ACC112 (cell line): Measurements from ENCODE around the gene F2R.

ENCODE experiments used
- H2AFZ ChIP-seq: fragments of 200-600 bp; sonication (generic); one replicate; pipeline ENCODE4 v1.6.0; 2017; ENCODE audit warnings: antibody characterized with exemption, low read length; ENCODE audit not compliant: unreplicated experiment
- H3K27ac ChIP-seq: fragments of 200-600 bp; sonication (generic); 2 replicates; pipeline ENCODE4 v1.5.1; 2014; ENCODE audit warnings: low read depth, mild to moderate bottlenecking, antibody characterized with exemption, low read length, moderate library complexity
- H3K27me3 ChIP-seq: fragments of 200-600 bp; sonication (generic); 2 replicates; pipeline ENCODE4 v1.6.1; 2014; ENCODE audit warnings: mild to moderate bottlenecking, antibody characterized with exemption, low read length, moderate library complexity, mixed read lengths; ENCODE audit not compliant: insufficient read depth
- H3K36me3 ChIP-seq: fragments of 200-600 bp; sonication (generic); 2 replicates; pipeline ENCODE4 v1.6.1; 2016; ENCODE audit warnings: mild to moderate bottlenecking, antibody characterized with exemption, low read length, moderate library complexity, mixed read lengths; ENCODE audit not compliant: insufficient read depth
- H3K4me1 ChIP-seq: fragments of 200-600 bp; sonication (generic); one replicate; pipeline ENCODE4 v1.6.1; 2016; ENCODE audit warnings: low read length, mixed read lengths; ENCODE audit not compliant: insufficient read depth, unreplicated experiment, control insufficient read depth
- H3K4me3 ChIP-seq: fragments of 200-600 bp; sonication (generic); 2 replicates; pipeline ENCODE4 v1.5.1; 2014; ENCODE audit warnings: mild to moderate bottlenecking, low read depth, low read length
- H3K79me2 ChIP-seq: fragments of 200-600 bp; sonication (generic); one replicate; pipeline ENCODE4 v1.6.0; 2016; ENCODE audit warnings: low read length; ENCODE audit not compliant: control insufficient read depth, unreplicated experiment, insufficient read depth

F2R gene

GRCh38 chr5:76690704-76691466 is 25.0 kb upstream of the F2R start:
- Histone ChIP-seq H3K36me3 (no peaks in the 10 kb centered on the region), H3K27me3 (no peaks in the 10 kb centered on the region), H3K4me3 (no peak overlapping the region; the same call in 1 of the 2 replicates), H2AFZ (peak overlapping the region; percentile 84), H3K4me1 (peaks cover 52% of the 10 kb centered on the region), H3K79me2 (no peaks in the 10 kb centered on the region), H3K27ac (peak overlapping the region; percentile 83)

DNA sequence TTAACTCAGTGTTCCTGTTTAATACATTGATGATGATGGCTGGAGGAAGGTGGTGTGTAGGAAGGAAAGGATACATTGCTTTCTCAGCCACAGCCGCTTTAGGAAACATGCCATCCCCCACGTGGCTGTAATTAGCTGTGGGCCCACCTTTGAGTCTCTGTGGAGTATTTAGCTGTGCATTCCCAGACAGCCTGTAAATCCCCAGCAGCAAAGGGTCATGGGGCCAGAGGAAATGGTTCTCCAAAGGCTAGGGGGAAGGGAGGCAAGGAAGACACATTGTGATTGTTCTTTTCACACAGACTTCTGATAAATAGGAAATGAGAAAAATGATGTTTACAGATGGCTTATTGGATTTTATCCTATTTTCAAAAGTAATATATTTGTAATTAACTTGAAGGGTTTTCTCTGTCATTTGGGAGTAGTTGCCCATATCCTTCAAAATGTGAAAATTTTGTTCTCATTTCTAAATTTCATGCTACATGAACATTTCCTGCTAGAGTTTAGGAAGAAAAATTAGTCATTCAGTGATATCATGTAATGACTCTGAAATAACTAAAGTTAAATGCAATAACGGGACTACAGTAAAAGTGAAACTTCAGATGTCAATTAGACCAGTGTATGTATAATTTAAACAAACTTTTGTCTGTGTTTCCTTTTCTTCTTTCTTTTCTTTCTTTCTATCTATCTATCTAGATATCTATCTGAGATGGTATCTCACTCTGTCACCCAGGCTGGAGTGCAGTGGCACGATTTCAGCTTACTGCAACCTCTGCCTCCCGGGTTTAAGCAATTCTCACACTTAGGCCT is 24.3 kb upstream of the F2R start:
- peak overlapping the region; percentile 23; the same call in 1 of the 2 replicates for H3K4me3 ChIP-seq
- H2AFZ ChIP-seq: peak overlapping the region; percentile 84
- H3K79me2 ChIP-seq: no peaks in the 10 kb centered on the region
- no peaks in the 10 kb centered on the region for H3K36me3 ChIP-seq
- H3K27ac ChIP-seq: peak overlapping the region; percentile 83
- H3K4me1 ChIP-seq: peaks cover 59% of the 10 kb centered on the region
- no peaks in the 10 kb centered on the region for H3K27me3 ChIP-seq

DNA sequence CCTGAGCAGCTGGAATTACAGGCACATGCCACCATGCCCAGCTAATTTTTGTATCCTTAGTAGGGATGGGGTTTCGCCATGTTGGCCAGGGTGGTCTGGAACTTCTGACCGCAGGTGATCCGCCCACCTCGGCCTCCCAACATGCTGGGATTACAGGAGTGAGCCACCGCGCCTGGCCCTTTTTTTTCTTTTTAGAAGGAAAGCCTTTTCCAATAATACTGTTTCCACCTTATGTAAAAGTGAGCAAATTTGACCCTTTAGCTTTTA is 23.7 kb upstream of the F2R start:
- H3K79me2 ChIP-seq: no peaks in the 10 kb centered on the region
- peak overlapping the region; percentile 83 for H3K27ac ChIP-seq
- H3K4me1 ChIP-seq: peaks cover 59% of the 10 kb centered on the region
- no peaks in the 10 kb centered on the region for H3K36me3 ChIP-seq
- H3K27me3 ChIP-seq: no peaks in the 10 kb centered on the region
- H3K4me3 ChIP-seq: peak overlapping the region; percentile 23; the same call in 1 of the 2 replicates
- peak overlapping the region; percentile 84 for H2AFZ ChIP-seq

DNA sequence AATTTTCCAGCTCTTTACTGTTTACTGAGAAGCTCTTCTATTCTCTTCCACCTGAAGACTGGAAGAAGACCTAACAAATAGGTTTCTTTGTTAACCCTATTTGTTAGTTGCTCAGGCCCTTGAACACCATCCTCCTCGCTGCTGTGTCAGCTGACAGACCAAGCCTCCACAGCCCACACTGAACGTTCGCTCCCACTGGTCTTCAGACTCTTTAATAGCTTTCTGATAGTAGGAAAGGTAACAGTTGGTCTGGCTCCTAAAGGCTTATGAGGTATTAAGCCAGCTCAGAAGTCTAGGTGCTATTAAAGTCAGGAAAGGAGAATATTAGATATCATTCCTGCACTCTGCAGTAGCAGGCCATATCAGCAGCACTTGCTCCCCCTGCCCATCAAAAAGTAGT is 23.3 kb upstream of the F2R start:
- Histone ChIP-seq H3K4me3 (no peak overlapping the region), H3K79me2 (no peaks in the 10 kb centered on the region), H3K27me3 (no peaks in the 10 kb centered on the region), H3K36me3 (no peaks in the 10 kb centered on the region), H3K4me1 (peaks cover 59% of the 10 kb centered on the region), H2AFZ (peak overlapping the region; percentile 26), H3K27ac (peak overlapping the region; percentile 83)

- Histone ChIP-seq H3K27ac (no peak overlapping the region), H3K27me3 (no peaks in the 10 kb centered on the region), H3K4me3 (no peak overlapping the region), H3K79me2 (no peaks in the 10 kb centered on the region), H2AFZ (no peak overlapping the region), H3K36me3 (0 out of 2 replicates have a peak, but pooled peaks cover 3% of the 10 kb centered on the region), H3K4me1 (peaks cover 56% of the 10 kb centered on the region)
These were observed 22.8 kb upstream of the F2R start for GRCh38 chr5:76693141-76693540.

GRCh38 chr5:76694317-76694716 is 21.6 kb upstream of the F2R start:
- Histone ChIP-seq H3K4me3 (no peak overlapping the region), H3K27ac (no peak overlapping the region), H3K36me3 (0 out of 2 replicates have a peak, but pooled peaks cover 3% of the 10 kb centered on the region), H2AFZ (no peak overlapping the region), H3K4me1 (peaks cover 46% of the 10 kb centered on the region), H3K79me2 (no peaks in the 10 kb centered on the region), H3K27me3 (no peaks in the 10 kb centered on the region)

GRCh38 chr5:76695346-76695745 is 20.6 kb upstream of the F2R start:
- no peaks in the 10 kb centered on the region for H3K79me2 ChIP-seq
- H3K27me3 ChIP-seq: no peaks in the 10 kb centered on the region
- peak overlapping the region; percentile 12; the same call in 1 of the 2 replicates for H3K4me3 ChIP-seq
- H3K4me1 ChIP-seq: peaks cover 37% of the 10 kb centered on the region
- 0 out of 2 replicates have a peak, but pooled peaks cover 3% of the 10 kb centered on the region for H3K36me3 ChIP-seq
- H3K27ac ChIP-seq: no peak overlapping the region
- H2AFZ ChIP-seq: peak overlapping the region; percentile 29

DNA sequence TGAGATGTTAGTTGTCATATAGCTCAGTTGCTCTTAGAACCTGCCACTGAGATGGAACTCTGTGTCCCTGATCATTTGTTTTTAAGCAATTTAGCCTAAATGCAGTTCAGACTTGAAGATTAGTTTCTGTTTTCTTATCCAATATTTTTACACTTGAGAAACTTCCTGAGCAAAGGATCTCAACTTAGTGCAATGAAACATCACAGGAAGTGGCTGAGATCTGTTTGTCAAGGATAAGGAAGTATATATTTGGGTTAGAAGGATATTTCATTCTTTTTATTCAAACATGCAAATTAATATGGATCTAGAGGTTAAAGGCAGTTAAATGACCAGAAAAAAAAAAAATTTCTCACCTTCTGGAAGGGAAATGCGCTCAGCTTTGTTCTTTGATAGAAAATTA is 19.7 kb upstream of the F2R start:
- H3K27me3 ChIP-seq: no peaks in the 10 kb centered on the region
- no peaks in the 10 kb centered on the region for H3K79me2 ChIP-seq
- peak overlapping the region; percentile 58 for H2AFZ ChIP-seq
- H3K36me3 ChIP-seq: 0 out of 2 replicates have a peak, but pooled peaks cover 3% of the 10 kb centered on the region
- H3K4me1 ChIP-seq: peaks cover 34% of the 10 kb centered on the region
- no peak overlapping the region for H3K4me3 ChIP-seq
- H3K27ac ChIP-seq: 0 out of 2 replicates have a peak overlapping the region, but pooled peaks have one; percentile 2

DNA sequence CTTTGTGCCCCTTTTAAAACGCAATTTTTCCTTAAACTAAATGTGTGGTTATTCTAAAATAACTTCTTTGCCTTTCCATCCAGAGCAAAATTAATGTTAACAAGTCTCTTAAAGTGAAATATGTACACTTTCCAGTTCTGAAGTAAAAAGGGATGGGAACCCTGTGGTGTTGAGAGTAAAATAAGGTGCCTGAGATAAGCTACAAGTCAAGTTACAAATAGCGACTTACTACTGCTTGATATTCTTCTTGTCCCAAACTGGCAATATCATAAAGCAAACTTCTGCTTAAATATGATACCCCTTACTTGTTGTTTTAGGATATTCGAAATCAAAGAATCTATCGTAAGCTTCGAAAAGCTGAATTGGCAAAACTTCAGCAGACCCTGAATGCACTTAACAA is 18.3 kb upstream of the F2R start:
- no peaks in the 10 kb centered on the region for H3K79me2 ChIP-seq
- H3K27ac ChIP-seq: no peak overlapping the region
- H3K36me3 ChIP-seq: 0 out of 2 replicates have a peak, but pooled peaks cover 3% of the 10 kb centered on the region
- H3K4me1 ChIP-seq: peaks cover 32% of the 10 kb centered on the region
- H3K4me3 ChIP-seq: no peak overlapping the region
- H3K27me3 ChIP-seq: no peaks in the 10 kb centered on the region
- H2AFZ ChIP-seq: no peak overlapping the region

DNA sequence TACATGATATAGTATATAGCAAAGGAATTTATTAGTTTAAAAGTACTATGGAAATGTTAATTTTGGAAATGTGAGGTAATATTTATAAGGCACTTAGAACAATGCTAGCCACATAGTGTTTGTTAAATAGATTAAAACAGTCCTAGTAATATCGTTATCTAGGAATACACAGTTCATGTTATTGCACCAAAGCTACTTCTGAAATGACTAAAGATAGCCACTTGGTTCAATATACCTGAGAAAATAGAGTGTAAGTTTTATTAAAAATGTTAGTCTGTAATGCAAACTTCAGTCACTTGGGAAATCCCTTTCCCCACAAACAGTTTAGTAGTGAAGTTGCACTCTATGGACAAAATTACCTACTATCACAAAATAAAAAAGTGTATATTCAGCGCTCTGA is 15.4 kb upstream of the F2R start:
- H2AFZ ChIP-seq: no peak overlapping the region
- no peaks in the 10 kb centered on the region for H3K27me3 ChIP-seq
- H3K79me2 ChIP-seq: no peaks in the 10 kb centered on the region
- no peak overlapping the region for H3K4me3 ChIP-seq
- H3K27ac ChIP-seq: no peak overlapping the region
- H3K4me1 ChIP-seq: peaks cover 43% of the 10 kb centered on the region
- 0 out of 2 replicates have a peak, but pooled peaks cover 3% of the 10 kb centered on the region for H3K36me3 ChIP-seq
